C4-2B (cell line): ENCODE data around the gene RPRD1A.

Experiments
- CTCF ChIP-seq: fragments of 450-650 bp; conservative IDR thresholded peaks from 2 replicates; pipeline ENCODE4 v1.5.1; 2017; ENCODE audit warnings: mild to moderate bottlenecking
- ZFX ChIP-seq: fragments of 450-650 bp; IDR thresholded peaks from 2 replicates; pipeline ENCODE4 v1.6.1; 2017

- TF ChIP-seq CTCF (no peak), ZFX (no peak)
Observed at GRCh38 chr18:36046898-36047297, 20.5 kb downstream of the RPRD1A start.
